Smooth muscle cell (in vitro differentiated cells): Measurements from ENCODE around the gene IL17RA. TPM values are rescaled to one million over a fixed set of nuclear protein-coding genes. Genes with fewer than 3 reads are reported as not detected.
A peak's percentile ranks its signal among the peaks of the same experiment; 100 is the strongest.

Experiments
- DNase-seq: peaks from one replicate; lab custom pipeline; 2025; ENCODE audit not compliant: unreplicated experiment; lab: John Stamatoyannopoulos, UW
- H2AFZ ChIP-seq: fragments of 200-600 bp; sonication (generic); 2 replicates; pipeline ENCODE4 v1.6.0; 2016; ENCODE audit warnings: antibody characterized with exemption, low read depth, mild to moderate bottlenecking
- H3F3A ChIP-seq: fragments of 200-600 bp; sonication (generic); 2 replicates; pipeline ENCODE4 v1.6.0; 2017; ENCODE audit warnings: antibody characterized with exemption, low read depth
- H3K27ac ChIP-seq: fragments of 200-600 bp; sonication (generic); 2 replicates; pipeline ENCODE4 v1.5.1; 2016; ENCODE audit warnings: low read depth, mild to moderate bottlenecking
- H3K27me3 ChIP-seq: fragments of 200-600 bp; sonication (generic); 2 replicates; pipeline ENCODE4 v1.6.1; 2016; ENCODE audit warnings: low read depth, mild to moderate bottlenecking
- H3K36me3 ChIP-seq: fragments of 200-600 bp; sonication (generic); 2 replicates; pipeline ENCODE4 v1.5.1; 2016; ENCODE audit warnings: low read depth
- H3K4me1 ChIP-seq: fragments of 200-600 bp; sonication (generic); 2 replicates; pipeline ENCODE4 v1.5.1; 2016; ENCODE audit warnings: low read depth
- H3K4me2 ChIP-seq: fragments of 200-600 bp; sonication (generic); 2 replicates; pipeline ENCODE4 v1.6.0; 2016; ENCODE audit warnings: mild to moderate bottlenecking
- H3K4me3 ChIP-seq: fragments of 200-600 bp; sonication (generic); 2 replicates; pipeline ENCODE4 v1.5.1; 2016; ENCODE audit warnings: mild to moderate bottlenecking
- H3K79me2 ChIP-seq: fragments of 200-600 bp; sonication (generic); 2 replicates; pipeline ENCODE4 v1.6.0; 2016; ENCODE audit warnings: low read depth, mild to moderate bottlenecking
- H3K9ac ChIP-seq: fragments of 200-600 bp; sonication (generic); 2 replicates; pipeline ENCODE4 v1.6.0; 2016; ENCODE audit warnings: low read depth
- H3K9me3 ChIP-seq: fragments of 200-600 bp; sonication (generic); replicated peaks from 2 replicates; pipeline ENCODE4 v1.5.1; 2016; ENCODE audit warnings: low read depth
- H4K20me1 ChIP-seq: fragments of 200-600 bp; sonication (generic); 2 replicates; pipeline ENCODE4 v1.6.0; 2016; ENCODE audit warnings: low read depth
- CTCF ChIP-seq: fragments of 200-600 bp; sonication (generic); IDR thresholded peaks from 2 replicates; pipeline ENCODE4 v1.5.1; 2017; ENCODE audit warnings: borderline replicate concordance, mild to moderate bottlenecking, antibody characterized with exemption; ENCODE audit not compliant: insufficient read depth, poor library complexity, severe bottlenecking
- WGBS: methylation state at CpG from one replicate; pipeline ENCODE4 v1.1.7; 2016; ENCODE audit warnings: low lambda C conversion rate; 5-methylcytosine and 5-hydroxymethylcytosine counted together
- polyA plus RNA-seq: library from polyadenylated mRNA; unstranded; fragments of >200 nt; fragmentation: Nextera tagmentation; extraction: Ambion mirVana; gene quantifications from 2 replicates; pipeline ENCODE4 v1.2.1, GENCODE V29; 2016
- total RNA-seq: library from RNA; depleted of rRNA; stranded (reverse); fragments of >200 nt; gene quantifications from 2 replicates; pipeline ENCODE4 v1.2.3, GENCODE V29; 2014

IL17RA gene
- total and polyA plus RNA-seq, 2 experiments from 2014 or later = 6.4 to 7.5 TPM

GRCh38 chr22:17152971-17153370, 68.2 kb downstream of the IL17RA start:
- peaks cover 4% of the 10 kb centered on the region for H3K4me1 ChIP-seq
- H3F3A ChIP-seq = no peaks in the 10 kb centered on the region
- peaks cover 87% of the 10 kb centered on the region for H4K20me1 ChIP-seq
- no peak for DNase-seq
- H3K27ac ChIP-seq = no peak overlapping the region
- H3K9ac ChIP-seq = no peak overlapping the region
- TF ChIP-seq CTCF = no peak
- H3K4me3 ChIP-seq = no peak overlapping the region
- no peaks in the 10 kb centered on the region for H3K27me3 ChIP-seq
- no peak overlapping the region for H2AFZ ChIP-seq
- H3K4me2 ChIP-seq = no peak overlapping the region
- peaks cover 56% of the 10 kb centered on the region for H3K79me2 ChIP-seq
- no peaks in the 10 kb centered on the region for H3K36me3 ChIP-seq
- WGBS = 91% methylated on average over 3 of the region's 3 CpGs
- no peaks in the 10 kb centered on the region for H3K9me3 ChIP-seq

DNA sequence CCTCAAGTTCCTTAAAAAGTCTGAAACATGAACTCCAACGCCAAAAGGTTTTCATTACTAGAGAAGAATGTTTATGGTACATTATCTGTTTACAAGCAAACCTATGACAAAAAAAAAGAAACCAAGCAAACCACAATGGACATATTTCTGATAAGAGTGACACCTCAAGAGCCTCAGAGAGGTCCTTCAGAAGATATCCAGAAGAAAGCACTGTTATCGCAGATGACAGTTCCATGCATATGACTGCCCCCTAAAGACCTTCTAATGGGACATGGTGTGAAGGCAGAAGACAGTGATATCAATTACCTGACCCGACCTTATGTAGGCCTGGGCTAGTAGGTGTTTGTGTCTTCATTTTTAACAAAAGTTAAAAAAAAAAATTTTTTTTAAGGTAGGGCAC, 71.1 kb downstream of the IL17RA start:
- Histone ChIP-seq H3K9me3 (no peaks in the 10 kb centered on the region), H3K9ac (no peak overlapping the region), H3K27me3 (no peaks in the 10 kb centered on the region), H3F3A (peaks cover 5% of the 10 kb centered on the region), H3K4me1 (peaks cover 12% of the 10 kb centered on the region), H3K79me2 (peaks cover 57% of the 10 kb centered on the region), H4K20me1 (peaks cover 57% of the 10 kb centered on the region), H3K4me2 (no peak overlapping the region), H3K4me3 (no peak overlapping the region), H3K27ac (no peak overlapping the region), H2AFZ (no peak overlapping the region), H3K36me3 (no peaks in the 10 kb centered on the region)
- TF ChIP-seq CTCF = no peak
- 80% methylated on average over 3 of the region's 3 CpGs for WGBS
- DNase-seq = no peak

GRCh38 chr22:17157714-17158113, 72.9 kb downstream of the IL17RA start:
- Histone ChIP-seq H3K27ac (no peak overlapping the region), H3K79me2 (peaks cover 49% of the 10 kb centered on the region)

More at GRCh38 chr22:17157714-17158113, 72.9 kb downstream of the IL17RA start:
- Histone ChIP-seq H3K9ac (no peak overlapping the region), H3K27me3 (no peaks in the 10 kb centered on the region), H3K9me3 (no peaks in the 10 kb centered on the region), H4K20me1 (peaks cover 43% of the 10 kb centered on the region), H3K36me3 (no peaks in the 10 kb centered on the region), H3K4me1 (peaks cover 12% of the 10 kb centered on the region), H3K4me3 (peak overlapping the region; percentile 80), H3F3A (peaks cover 5% of the 10 kb centered on the region), H2AFZ (no peak overlapping the region), H3K4me2 (peak overlapping the region; percentile 95)
- 95% methylated on average over 3 of the region's 3 CpGs for WGBS
- DNase-seq = no peak
- no peak for TF ChIP-seq CTCF
